ENCODE results near the gene ADCY10.

ADCY10 gene

DNA sequence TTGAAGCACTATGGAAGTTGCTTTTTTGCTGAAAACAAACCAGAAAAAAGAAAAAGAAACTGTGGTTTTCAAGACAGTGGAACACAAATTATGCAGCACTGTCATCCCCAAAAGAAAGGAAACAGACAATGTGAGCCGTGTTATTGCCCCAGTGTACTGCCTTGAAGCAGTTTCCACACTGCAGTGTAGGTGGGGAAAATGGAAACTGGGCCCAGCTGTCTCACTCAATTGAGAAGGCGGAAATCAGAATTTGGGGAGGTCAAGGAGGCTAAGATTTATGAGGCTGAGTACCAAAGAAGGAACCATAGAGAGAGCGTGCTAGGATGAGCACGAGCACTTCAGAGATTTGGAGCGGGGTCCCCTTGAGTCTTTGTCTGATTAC is 136.7 kb downstream of the ADCY10 start:
- TF ChIP-seq SIN3A (IDR thresholded peaks at IDR 0.05; ENCODE audit: borderline replicate concordance, insufficient read depth, low read length) (no peak), TAF1 (IDR thresholded peaks at IDR 0.05; ENCODE audit: borderline replicate concordance, insufficient read depth, low read length) (no peak), POLR2AphosphoS5 (IDR thresholded peaks at IDR 0.05; ENCODE audit: low read depth, low read length) (no peak), FOXP2 (optimal IDR thresholded peaks at IDR 0.05; ENCODE audit: borderline replicate concordance, extremely low read depth, extremely low read length, insufficient read depth) (no peak)
- TF ChIP-seq, protein P1, sequence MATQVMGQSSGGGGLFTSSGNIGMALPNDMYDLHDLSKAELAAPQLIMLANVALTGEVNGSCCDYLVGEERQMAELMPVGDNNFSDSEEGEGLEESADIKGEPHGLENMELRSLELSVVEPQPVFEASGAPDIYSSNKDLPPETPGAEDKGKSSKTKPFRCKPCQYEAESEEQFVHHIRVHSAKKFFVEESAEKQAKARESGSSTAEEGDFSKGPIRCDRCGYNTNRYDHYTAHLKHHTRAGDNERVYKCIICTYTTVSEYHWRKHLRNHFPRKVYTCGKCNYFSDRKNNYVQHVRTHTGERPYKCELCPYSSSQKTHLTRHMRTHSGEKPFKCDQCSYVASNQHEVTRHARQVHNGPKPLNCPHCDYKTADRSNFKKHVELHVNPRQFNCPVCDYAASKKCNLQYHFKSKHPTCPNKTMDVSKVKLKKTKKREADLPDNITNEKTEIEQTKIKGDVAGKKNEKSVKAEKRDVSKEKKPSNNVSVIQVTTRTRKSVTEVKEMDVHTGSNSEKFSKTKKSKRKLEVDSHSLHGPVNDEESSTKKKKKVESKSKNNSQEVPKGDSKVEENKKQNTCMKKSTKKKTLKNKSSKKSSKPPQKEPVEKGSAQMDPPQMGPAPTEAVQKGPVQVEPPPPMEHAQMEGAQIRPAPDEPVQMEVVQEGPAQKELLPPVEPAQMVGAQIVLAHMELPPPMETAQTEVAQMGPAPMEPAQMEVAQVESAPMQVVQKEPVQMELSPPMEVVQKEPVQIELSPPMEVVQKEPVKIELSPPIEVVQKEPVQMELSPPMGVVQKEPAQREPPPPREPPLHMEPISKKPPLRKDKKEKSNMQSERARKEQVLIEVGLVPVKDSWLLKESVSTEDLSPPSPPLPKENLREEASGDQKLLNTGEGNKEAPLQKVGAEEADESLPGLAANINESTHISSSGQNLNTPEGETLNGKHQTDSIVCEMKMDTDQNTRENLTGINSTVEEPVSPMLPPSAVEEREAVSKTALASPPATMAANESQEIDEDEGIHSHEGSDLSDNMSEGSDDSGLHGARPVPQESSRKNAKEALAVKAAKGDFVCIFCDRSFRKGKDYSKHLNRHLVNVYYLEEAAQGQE (IDR thresholded peaks at IDR 0.05; ENCODE audit: insufficient read depth in 1 of 2, low read depth in 2 of 2, low read length in 2 of 2), result no peak

DNA sequence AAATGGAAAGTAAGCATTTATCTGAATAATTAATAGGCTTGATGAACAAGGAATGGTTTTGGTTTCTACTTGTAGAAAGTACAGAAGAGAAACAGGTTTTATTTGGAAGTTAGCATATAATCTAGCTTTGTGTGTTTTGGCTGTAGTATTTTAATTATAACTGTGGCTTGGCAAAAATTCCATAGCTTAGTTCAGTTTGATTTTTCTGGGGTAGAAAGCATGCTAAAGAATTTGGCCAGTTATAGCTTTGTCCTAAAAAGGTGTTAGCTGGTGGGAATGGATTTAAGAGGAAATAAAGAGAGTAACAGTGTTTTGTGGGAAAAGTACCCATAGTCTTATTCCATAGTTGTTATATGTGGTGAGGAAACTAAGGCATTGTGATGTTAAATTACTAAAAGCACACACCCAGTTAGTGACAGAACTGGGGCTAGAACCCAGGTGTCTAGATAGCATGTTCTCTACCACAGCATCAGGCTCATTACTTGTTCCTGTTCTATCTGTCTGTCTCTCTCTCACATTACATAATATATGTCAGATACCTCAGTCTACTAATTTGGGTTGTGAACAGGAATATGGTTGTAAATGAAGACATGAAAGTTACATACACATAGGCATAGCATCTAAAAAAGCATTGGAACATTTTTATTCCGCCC is 137.2 kb downstream of the ADCY10 start:
- TF ChIP-seq, protein P1 (IDR thresholded peaks at IDR 0.05; ENCODE audit: insufficient read depth in 1 of 2, low read depth in 2 of 2, low read length in 2 of 2), result no peak
- TF ChIP-seq FOXP2 (optimal IDR thresholded peaks at IDR 0.05; ENCODE audit: borderline replicate concordance, extremely low read depth, extremely low read length, insufficient read depth) (no peak), SIN3A (IDR thresholded peaks at IDR 0.05; ENCODE audit: borderline replicate concordance, insufficient read depth, low read length) (no peak)

DNA sequence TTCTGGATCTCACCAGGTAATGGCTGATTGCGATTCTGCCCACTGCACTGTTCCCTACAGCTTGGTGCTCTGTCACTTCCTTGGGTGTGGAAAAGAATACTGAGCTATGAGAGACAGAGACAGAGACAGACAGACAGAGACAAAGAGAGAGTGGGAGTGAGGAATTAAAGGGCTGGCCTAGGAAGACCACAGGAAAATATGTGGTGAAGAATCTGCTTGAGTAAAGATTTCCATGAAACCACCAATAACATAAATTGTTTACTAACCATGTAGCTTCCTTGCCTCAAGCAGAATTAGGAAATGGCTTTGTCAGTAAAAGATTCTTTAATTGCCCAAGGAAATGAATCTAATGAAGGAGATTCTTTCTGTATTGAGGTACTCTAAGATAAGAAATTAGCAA is 137.8 kb downstream of the ADCY10 start:
- no peak for TF ChIP-seq SIN3A (IDR thresholded peaks at IDR 0.05; ENCODE audit: borderline replicate concordance, insufficient read depth, low read length)
- no peak for TF ChIP-seq FOXP2 (optimal IDR thresholded peaks at IDR 0.05; ENCODE audit: borderline replicate concordance, extremely low read depth, extremely low read length, insufficient read depth)
- TF ChIP-seq, protein P1 (IDR thresholded peaks at IDR 0.05; ENCODE audit: insufficient read depth in 1 of 2, low read depth in 2 of 2, low read length in 2 of 2), result no peak
- no peak for TF ChIP-seq TAF1 (IDR thresholded peaks at IDR 0.05; ENCODE audit: borderline replicate concordance, insufficient read depth, low read length)
- TF ChIP-seq POLR2AphosphoS5 (IDR thresholded peaks at IDR 0.05; ENCODE audit: low read depth, low read length), result no peak

DNA sequence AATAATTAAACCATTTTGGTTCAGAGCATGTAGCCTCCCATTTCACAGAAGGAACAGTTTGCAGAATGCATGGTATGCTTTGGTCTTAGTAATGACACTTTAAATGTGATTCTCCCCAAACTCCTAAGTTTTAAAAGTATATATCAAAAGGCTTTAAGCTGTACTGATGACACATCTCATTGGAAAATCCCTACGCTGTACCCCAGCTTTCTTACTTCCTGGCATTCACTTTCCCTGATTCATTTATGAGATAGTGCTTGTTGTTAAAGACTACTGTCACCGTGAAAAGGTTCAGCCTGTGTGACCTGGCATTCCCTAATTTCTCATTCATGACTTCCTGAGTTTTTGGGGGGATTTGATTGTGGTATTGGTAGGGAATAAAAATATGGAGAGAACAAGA is 138.8 kb downstream of the ADCY10 start:
- TF ChIP-seq, protein P1 (IDR thresholded peaks at IDR 0.05; ENCODE audit: insufficient read depth in 1 of 2, low read depth in 2 of 2, low read length in 2 of 2), result no peak
- TF ChIP-seq SIN3A (IDR thresholded peaks at IDR 0.05; ENCODE audit: borderline replicate concordance, insufficient read depth, low read length), result no peak
- TF ChIP-seq TAF1 (IDR thresholded peaks at IDR 0.05; ENCODE audit: borderline replicate concordance, insufficient read depth, low read length), result no peak
- TF ChIP-seq FOXP2 (optimal IDR thresholded peaks at IDR 0.05; ENCODE audit: borderline replicate concordance, extremely low read depth, extremely low read length, insufficient read depth), result no peak
- TF ChIP-seq POLR2AphosphoS5 (IDR thresholded peaks at IDR 0.05; ENCODE audit: low read depth, low read length), result no peak

DNA sequence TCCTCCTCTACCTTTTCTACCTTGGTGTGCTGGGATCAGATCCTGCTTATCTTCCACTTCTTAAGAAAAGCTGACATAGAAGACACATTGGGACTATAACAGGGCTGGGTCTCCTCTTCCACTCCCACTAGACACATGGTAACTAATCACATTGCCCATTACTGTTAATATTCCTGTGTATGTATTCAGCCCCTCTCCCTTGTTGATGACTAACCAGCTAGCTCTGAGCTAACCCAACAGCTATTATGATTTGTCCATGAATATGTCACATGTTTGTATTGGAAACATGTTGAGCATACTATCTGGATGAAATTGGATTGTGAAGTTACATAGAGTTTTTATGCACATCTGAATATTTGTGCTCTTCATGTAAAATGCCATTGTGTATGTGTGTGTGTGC is 139.2 kb downstream of the ADCY10 start:
- TF ChIP-seq TAF1 (IDR thresholded peaks at IDR 0.05; ENCODE audit: borderline replicate concordance, insufficient read depth, low read length), result no peak
- TF ChIP-seq, protein P1 (IDR thresholded peaks at IDR 0.05; ENCODE audit: insufficient read depth in 1 of 2, low read depth in 2 of 2, low read length in 2 of 2), result no peak
- TF ChIP-seq POLR2AphosphoS5 (IDR thresholded peaks at IDR 0.05; ENCODE audit: low read depth, low read length), result no peak
- TF ChIP-seq SIN3A (IDR thresholded peaks at IDR 0.05; ENCODE audit: borderline replicate concordance, insufficient read depth, low read length), result no peak
- TF ChIP-seq FOXP2 (optimal IDR thresholded peaks at IDR 0.05; ENCODE audit: borderline replicate concordance, extremely low read depth, extremely low read length, insufficient read depth), result no peak
